ENCODE measurements around the gene MYOZ1.
A peak's percentile ranks its signal among the peaks of the same experiment; 100 is the strongest.
"Not testable (repeated sequence)": the region's sequence is repeated elsewhere in the genome, so short reads cannot be mapped to it uniquely, and the experiment has no call there.

MYOZ1 gene

DNA sequence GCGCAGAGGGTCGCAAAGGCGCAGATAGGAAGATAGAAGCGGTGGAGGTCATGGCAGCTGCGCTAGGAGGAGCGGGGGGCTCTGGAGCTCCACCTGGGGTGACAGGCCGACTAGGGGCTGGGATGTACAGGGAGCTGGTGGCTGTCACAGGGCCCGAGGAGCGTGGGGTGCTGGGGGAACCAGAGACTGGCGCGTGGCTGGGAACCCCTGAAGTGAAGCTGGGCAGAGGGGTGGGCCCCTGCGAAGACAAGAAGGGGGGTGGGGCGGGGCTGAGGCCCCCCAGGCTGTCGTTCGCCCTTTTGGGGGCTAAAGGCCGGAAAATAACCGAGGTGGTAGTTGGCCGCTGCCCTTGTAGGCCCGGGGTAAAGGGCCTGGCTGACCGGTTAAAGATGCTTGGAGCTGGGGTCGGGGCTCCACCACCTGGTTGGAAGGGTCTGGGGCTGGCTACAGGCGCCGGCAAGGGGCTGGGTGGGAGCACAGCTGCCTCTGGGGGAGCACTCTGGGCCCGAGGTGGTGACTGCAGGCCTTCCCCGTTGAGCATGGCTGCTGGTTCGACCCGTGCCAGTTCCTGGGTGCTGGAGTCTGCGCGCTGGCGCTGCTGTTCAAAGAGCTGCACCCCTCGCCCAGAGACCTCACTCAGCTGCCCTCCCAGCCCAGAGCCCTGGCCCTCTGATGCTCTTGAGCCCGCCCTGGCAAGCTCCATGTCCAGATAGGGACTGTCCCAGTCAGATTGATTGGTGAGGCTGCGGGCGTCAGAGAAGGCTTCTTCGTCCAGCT lies 6.8 kb upstream of the MYOZ1 start:
- no peak for DNase-seq

DNA sequence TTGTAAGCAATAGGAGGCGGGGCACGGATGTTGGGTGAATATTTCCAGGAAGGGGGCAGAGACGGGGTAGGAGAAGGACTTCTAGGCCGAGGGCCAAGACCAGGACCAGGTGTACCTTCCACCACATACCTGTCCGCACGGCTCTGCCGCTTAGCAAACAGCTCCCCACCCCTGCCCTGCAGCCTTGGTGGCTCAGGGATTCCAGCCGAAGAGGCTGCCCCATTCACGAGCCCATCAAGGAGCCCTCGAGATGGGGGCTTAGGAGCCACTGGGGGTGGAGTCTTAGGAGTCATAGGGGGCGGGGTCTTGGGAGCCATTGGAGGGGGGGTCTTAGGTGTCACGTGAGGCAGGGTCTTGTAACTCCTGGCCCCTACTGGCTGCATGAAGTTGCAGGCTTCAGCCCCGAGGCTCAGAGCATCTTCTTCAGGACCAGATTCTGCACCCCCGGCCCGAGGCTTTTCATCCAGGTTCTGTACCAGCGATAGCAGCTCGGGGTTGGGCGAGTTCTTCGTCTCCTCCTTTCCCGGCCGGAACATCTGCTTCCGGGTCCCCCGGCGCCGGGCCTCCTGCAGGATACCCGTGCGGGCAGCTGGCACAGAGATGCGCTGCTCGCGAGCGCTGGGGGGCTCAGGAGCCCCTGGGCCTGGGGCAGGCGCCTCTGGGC lies 6.1 kb upstream of the MYOZ1 start:
- DNase-seq = peak; percentile 46

DNA sequence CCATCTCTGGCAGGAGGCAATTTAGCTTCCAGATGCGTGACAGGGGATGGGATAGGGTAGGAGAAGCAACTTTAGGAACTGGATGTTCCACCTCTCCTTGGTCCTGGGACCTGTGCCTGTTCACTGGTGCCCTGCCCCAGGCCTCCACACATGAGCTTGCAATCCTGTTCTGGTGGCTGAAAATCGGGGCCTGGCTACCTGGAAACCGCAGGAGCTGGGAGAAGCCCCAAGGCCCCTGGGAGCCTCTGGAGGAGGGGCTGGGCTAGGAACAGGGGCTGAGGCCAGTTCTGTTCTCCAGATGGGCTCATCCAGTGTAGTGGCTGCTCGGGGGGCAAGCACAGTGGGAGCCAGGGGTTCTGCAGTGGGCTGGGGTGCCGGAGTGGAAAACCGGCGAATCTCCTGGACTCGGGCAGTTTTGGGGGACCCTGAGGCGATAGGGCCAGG lies 5.3 kb upstream of the MYOZ1 start:
- no peak for DNase-seq

DNA sequence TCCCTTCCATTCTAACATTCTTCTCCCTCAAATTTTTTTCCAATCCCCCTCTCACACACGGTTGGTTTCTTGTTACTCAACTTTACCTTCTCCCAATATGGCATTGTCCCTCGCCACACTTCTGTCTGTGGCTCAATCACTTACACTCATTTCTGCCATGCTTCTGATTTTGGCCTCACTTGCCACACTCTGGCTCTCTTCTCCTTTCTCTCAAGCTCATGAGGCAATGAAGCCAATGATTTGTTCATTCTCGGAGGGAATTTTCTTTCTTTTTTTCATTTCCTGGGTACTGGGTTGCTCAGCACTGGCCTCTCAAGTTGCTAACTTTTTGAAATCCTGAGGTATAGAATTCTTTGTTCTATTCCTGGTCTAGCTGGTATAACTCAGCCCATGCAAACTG lies 4.0 kb upstream of the MYOZ1 start:
- no peak for DNase-seq

DNA sequence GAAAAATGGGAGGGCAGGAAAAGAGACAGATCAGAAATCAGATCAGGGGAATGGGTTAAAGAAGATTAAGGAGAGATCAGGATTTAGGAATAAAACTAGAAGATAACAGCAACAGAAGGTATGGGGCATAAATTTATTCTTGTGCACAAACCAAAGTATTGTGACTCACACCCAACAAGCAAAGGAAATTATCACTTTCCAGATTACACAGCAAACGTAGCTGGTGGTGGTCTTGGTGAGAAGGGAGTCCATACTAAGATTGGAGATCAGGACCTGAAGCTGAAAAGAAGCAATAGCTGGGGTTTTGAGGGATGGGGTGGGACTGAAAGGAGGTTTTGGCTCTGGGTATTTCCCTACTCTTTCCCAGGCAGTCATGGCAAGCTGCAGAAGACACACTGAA lies 3.5 kb upstream of the MYOZ1 start:
- DNase-seq = no peak

DNA sequence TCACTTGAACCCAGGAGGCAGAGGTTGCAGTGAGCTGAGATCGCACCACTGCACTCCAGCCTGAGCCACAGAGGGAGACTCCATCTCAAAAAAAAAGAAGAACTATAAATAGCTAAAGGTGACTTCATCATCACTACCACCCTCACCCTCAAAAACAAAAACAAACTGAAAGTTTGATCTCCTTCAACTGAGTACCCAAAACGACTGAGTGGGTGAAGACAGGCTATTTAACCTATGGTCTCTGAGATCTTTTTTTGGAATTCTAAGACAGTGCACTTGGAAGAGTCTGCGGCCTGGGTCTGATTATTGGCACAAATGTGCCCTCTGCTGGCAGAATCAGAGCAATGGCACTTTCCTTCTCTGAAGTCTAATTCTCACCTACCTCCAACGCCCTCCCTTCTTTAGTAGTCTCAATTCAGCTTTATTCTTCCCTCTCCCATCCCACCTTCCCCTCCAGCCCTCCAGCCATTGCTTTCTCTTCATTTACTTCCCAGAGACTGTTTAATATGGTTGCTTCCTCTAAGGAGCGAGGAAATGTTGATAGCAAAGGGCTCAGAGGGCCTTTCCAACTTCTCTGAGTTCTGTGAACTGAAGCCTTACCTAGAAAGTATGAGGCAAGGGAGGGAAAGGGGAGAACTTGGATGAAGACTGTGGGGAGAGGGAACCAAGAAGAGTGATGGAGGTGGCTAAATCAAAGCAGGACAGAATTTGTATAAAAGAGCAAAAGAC lies 2.9 kb upstream of the MYOZ1 start:
- DNase-seq = peak; percentile 66

DNA sequence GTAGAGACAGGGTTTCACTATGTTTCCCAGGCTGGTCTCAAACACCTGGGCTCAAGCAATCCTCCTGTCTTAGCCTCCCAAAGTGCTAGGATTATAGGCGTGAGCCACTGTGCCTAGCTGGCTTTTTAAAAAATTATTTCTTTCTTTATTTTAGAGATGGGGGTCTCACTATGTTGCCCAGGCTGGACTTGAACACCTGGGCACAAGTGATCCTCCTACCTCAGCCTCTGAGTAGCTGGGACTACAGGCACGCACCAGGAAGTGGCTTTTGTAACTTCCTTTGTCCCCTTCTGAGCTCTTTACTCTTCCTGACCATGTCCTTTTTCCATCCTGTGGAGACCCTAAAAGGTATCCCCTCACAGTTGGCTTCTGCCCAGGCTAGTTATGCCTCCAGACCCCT lies 2.1 kb upstream of the MYOZ1 start:
- DNase-seq = no peak

DNA sequence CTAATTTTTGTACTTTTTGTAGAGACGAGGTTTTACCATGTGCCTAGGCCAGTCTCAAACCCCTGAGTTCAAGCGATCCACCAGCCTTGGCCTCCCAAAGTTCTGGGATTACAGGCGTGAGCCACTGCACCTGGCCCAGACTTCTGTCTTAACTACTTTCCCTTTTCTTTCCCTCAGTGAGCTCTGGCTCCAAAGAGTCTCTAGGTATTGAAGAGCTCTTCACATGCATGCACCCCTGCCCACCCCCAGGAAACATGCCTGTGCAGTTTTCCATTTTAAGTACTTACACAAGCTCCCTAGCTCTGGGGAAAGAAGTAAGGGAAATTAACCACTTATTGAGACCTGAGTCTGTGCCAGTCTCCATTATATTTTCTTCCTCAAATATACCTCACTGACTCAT lies 2.0 kb downstream of the MYOZ1 start:
- no peak for DNase-seq

DNA sequence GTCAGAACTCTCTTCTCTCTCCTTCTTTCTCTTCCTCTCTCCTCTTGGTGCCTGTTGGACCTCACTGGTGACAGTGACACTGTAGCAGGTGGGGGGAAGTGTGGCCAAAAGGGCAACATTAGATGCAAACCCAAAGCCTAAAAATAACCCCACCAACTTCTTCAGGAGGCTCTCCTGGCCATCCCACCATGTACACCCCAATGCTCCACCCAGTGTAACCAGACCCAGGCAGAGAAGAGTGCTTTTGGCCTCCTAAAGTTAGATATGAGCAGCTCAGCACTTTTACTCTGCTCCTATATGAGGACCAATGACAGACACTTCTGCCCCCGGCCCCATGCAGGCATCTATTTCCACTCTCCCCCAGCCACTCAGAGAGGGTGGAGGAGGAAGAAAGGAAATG lies 5.5 kb downstream of the MYOZ1 start:
- DNase-seq = no peak

DNA sequence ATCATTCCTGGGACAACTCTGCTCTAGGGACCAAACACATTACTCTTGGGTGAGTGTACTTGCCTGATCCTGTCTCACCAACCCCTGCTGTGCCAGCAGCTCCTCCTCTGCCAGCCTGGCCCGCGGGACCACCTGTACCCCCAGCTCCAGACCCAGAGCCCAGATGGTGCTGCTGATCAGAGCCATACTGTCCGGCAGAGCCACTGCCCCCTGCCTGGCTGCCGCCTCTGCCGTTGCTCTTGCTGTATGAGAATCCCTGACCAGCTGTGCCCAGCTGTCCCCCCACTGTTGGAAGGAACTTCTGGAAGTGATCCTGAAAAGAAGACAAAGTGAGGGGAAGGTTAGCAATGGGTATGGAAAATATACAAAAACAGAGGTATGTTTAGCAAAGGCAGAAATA lies 6.9 kb downstream of the MYOZ1 start:
- no peak for DNase-seq

DNA sequence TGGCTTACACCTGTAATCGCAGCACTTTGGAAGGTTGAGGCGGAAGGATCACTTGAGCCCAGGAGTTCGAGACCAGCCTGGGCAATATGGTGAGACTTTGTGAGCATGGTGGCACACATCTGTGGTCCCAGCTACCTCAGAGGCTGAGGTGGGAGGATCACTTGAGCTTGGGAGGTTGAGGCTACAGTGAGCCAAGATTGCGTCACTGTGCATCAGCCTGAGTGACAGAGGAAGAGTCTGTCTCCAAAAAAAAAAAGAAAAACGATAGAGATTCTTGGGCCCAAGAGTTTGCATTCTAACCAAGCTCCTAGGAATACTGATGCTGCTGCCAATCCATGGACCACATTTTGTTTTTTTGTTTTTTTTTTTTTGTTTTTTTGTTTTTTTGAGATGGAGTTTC lies 12.1 kb downstream of the MYOZ1 start:
- DNase-seq = no peak

DNA sequence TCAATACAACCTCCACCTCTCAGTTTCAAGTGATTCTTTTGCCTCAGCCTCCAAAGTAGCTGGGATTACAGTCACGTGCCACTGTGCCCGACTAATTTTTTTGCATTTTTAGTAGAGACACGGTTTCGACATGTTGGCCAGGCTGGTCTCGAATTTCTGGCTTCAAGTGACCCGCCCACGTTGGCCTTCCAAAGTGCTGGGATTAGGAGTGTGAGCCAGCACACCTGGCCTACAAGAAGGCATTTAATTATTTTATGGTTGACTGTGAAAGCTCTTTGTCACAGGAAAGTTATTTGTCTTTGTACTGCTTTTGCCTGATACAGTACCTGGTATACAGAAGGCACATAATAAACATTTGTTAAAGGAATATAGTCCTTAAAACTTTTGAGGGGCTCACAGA lies 12.9 kb downstream of the MYOZ1 start:
- DNase-seq = no peak

DNA sequence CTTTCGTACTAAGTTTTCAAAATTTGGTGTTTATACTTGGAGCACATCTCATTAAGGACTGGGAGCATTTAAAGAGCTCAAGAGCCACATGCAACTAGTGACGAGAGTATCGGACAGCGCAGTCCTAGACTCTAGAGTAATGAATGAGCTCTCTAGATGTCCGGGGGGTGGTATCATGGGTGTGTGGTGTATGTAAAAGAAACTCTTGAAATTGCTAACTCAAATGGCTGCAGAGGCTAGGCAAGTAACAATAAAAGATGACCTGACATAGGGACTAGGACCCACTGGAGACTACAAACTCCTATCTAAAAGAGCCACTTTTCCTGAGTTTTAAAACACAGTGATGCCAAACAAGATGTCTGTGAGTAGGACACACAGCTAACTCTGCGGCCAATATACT lies 14.0 kb downstream of the MYOZ1 start:
- no peak for DNase-seq

DNA sequence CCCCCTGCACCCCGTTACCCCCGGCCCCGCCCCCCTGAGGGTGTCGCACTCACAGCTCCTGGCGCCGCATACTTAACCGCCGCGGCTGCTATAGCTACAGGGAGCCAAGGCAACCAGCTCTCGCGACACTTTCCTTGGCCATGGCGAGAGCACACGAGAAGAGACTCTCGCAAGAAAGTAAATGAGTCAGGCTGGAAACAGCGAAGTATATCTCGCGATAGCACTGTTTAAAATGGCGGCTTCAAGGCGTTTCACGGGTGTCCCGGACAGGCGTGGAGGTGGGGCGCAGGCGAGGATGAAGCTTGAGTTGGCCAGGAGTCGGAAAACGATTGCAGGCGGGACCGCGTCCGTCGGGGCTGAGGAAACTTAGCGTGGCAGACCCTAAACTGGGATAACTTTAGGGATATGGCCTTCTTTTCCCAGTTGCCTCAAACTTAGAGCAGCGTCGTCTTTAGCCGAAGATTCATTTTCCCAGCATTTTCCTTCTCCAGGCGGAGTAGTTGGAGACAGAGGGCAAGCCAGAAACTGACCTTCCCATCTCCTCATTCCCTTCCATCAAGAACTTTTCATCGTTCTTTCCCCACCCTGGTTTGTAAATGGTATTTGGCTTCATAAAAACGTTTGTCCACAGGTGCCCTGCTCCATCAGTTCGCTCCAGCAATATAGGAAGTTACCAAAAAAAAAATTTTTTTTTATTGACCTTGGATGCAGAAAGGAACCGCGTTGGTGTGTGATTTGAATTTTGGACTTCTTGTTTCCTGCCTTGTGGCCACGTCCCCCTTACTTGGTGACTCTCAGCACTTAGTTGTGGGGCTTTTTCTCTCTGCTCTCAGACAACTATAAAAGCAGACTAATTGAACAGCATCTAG lies 15.2 kb downstream of the MYOZ1 start:
- peak; percentile 98 for DNase-seq

DNA sequence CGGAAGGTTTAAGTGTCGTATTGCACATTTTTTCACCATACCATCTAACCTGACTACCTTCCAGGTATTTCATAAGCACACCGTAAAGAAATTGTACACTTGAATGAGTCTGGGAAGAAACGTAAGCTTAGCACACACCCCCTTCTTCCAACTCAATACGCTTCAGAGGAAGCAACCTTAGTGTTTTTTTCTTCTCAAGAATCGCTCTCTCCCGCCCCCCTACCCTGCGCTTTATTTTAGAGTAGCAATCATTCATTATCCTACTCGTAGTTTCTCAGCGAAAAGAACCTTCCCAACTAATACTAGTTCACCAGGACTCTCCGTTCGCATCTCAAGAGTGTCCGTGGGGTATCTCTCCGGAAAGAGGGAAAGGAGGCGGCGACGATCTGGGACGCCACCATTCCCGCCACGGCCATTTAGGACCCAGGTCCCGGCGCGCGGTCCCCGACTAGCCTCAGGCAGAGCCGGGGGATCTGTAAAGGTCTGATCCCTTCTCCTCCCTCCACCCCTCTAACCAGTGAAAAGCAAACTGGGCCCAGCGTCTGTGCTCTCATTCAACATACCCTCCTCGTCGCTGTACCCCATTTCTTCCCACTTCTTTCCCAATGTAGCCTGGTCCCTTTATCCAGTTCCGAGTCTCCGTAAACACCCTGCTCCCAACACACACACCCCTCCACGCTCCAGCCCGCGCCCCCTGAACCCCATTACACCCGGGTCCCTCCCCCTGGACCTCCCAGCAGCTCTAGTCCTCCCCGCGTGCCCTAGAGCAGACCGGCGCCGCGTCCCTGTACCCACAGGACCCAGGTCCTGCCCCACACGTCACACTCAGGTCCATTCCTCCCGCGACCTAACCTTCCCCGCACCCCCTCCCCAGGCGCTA lies 16.0 kb downstream of the MYOZ1 start:
- peak; percentile 24 for DNase-seq

DNA sequence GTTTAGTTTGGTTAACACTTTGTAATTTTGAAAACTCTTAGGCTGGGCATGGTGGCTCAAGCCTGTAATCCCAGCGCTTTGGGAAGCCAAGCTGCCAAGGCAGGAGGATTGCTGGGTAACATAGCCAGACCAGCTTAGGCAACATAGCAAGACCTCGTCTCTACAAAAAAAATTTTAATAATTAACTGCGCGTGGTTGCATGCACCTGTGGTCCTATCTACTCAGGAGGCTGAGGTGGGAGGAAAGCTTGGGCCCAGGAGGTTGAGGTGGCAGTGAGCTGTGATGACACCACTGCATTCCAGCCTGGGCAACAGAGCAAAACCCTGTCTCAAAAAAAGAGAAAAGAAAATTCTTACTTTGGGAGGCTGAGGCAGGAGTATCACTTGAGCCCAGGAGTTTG lies 18.2 kb downstream of the MYOZ1 start:
- no peak for DNase-seq

DNA sequence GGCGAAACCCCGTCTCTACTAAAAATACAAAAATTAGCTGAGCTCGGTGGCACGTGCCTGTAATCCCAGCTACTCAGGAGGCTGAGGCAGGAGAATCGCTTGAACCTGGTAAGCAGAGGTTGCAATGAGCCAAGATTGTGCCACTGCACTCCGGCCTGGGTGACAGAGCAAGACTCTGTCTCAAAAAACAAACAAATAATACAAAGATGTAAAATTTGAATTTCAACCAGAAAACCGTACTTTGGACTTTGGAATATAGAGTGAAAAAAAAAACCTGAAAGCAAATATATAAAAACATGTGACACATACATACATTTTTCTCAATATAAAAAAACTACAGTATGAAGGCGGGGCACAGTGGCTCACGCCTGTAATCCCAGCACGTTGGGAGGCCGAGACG lies 20.3 kb downstream of the MYOZ1 start:
- DNase-seq = not testable (repeated sequence)

DNA sequence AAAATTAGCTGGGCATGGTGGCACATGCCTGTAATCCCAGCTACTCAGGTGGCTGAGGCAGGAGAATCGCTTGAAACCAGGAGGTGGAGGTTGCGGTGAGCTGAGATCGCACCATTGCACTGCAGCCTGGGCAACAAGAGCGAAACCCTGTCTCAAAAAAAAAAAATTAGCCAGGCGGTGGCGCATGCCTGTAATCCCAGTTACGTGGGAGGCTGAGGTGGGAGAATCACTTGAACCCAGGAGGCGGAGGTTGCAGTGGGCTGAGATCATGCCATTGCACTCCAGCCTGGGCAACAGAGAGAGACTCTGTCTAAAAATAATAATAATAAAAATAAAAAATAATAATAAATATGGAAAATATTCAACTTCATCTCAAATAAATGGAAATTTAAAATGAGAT lies 24.1 kb downstream of the MYOZ1 start:
- DNase-seq = not testable (repeated sequence)

DNA sequence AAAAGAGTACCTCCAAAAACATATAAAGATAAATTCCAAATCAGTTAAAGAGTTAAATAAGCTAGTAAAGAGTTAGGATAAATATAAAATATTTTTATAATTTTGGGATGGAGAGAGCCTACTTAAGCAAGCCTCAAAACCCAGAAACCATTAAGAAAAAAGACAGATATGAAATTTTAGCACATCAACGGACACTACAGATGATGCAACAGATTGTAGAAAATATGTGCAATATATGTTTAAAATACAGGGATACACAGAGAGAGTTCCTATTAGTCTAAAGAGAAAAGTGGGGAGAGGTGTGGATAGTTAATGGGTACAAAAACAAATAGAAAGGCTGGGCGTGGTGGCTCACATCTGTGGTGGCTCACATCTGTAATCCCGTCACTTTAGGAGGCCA lies 26.6 kb downstream of the MYOZ1 start:
- DNase-seq = no peak

DNA sequence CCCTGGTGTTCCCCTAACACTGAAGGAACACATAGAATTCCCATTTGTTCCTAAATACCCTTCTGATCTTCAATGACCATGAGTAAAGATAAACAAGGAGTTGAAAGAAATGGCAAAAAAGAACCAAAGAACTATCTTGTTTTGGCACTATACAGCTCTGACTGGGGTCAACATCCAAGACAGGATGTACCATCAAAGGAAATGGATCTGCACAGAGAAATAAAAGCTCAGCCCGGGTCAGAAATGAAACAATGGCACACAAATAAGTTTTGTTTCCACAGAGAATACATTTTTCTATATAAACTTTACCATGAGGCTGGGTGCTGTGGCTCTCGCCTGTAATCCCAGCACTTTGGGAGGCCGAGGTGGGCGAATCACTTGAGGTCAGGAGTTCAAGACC lies 32.2 kb downstream of the MYOZ1 start:
- DNase-seq = no peak

DNA sequence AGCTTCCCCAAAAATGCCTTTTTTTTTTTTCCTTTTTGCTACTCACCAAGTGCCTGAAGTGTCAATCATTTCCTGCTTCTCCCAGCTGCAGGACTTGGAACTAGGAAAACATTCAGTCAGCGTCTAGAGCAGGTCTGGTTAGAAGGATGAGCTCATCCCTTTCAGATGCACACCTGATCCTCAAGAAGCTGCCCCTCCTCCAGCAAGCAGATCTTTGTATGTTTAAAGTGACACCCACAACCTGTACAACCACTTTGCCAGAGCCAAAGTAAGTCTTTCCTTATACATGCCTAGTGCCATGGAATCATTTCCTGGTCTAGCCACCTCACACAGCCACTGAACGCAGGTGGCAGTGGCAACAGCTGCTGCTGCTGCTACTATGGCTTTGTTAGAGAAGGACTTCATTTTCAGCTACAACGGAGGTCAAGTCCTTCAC lies 39.8 kb downstream of the MYOZ1 start:
- DNase-seq = peak; percentile 7

DNA sequence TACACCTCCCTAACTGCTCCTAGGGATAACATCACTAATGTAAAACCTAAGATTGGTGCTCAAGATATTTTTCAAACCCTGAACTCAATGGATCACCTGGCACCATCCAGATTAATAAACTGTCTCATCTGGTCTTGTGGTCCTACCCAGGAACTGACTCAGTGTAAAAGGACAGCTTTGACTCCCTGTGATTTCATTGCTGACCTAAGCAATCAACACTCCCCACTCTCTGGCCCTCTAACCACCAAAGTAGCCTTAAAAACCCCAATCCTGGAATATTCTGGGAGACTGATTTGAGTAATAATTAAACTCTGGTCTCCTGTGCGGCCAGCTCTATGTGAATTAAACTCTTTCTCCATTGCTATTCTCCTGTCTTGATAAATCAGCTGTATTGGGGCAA lies 43.9 kb downstream of the MYOZ1 start:
- no peak for DNase-seq
